ENCODE measurements around the gene CAMK1D.

DNA sequence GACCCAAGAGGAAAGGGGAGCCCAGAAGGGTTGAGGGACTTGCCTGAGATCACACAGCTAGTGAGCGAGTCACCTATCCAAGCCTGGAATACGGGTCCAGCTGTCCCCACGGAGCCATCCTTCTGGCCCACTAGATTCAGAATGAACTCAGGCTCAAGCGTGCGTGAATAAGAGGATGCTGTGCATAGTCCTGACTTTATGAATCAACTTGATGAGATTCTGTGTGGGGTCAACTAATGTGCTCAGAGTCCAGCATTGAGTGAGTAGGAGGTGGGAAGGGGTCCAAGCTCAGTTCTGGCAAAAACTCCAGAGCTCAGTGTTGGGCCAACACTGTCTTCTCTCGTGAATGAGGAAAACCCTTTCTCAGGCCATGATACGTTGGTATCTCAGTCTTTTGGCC lies 41.4 kb downstream of the CAMK1D start:
- no peak for TF ChIP-seq CTCF (conservative IDR thresholded peaks at IDR 0.05)
- TF ChIP-seq EZH2 (IDR thresholded peaks at IDR 0.05; ENCODE audit: low read depth): no peak

Data from PC-9 (cell line).